OCI-LY1 (cell line): Measurements from ENCODE around the gene KIF16B.

ENCODE experiments used
- CTCF ChIP-seq: fragments of 200-600 bp; sonication (generic), shearing (Covaris generic); IDR thresholded peaks from 2 replicates; pipeline ENCODE4 v1.5.1; 2017; ENCODE audit warnings: mild to moderate bottlenecking, antibody characterized with exemption, low read length, moderate library complexity, mixed read lengths
- EZH2 ChIP-seq: fragments of 200-600 bp; sonication (generic), shearing (Covaris generic); IDR thresholded peaks from 2 replicates; pipeline ENCODE4 v1.8.0; 2017; ENCODE audit warnings: borderline replicate concordance, mixed run types, mild to moderate bottlenecking, antibody characterized with exemption, low read length, moderate library complexity, mixed read lengths

DNA sequence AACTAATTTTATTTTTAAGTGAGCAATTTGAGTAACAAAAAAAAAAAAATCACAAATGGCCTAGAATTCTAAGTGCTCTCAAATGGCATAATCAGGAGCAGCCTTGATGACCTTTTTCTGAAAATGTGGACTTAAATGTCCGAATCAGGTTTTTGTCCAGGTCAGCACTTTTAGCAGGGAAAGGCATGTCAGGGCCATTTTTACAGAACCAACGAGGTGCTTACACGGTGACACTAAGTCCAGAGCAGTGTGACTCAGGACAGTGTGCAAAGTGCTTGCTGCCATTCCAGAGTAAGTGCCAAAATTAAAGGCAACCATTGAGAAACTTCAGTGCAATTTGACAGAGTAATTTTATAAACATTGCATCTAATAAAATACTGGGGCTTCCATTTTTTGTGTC is 127.8 kb downstream of the KIF16B start:
- TF ChIP-seq CTCF, result no peak
- TF ChIP-seq EZH2, result no peak
